HEK293 (cell line): ENCODE data around the gene ATP5ME.

ENCODE experiments used
- CTCF ChIA-PET: fragments of 350-600 bp; formaldehyde crosslinking; extraction: SDS; loops from one replicate; lab custom pipeline; 2021; ENCODE audit warnings: antibody characterized with exemption; lab: Yijun Ruan, JAX
- POLR2A ChIA-PET: fragments of 300-600 bp; formaldehyde crosslinking; extraction: SDS; loops from one replicate; lab custom pipeline; 2020; ENCODE audit warnings: antibody characterized with exemption, inconsistent platforms; lab: Yijun Ruan, JAX
- H3K27ac ChIP-seq: fragments of 200-500 bp; sonication (Bioruptor generic); 2 replicates; pipeline ENCODE4 v1.5.1; 2014; ENCODE audit warnings: low read depth, low read length, control low read depth, inconsistent platforms; ENCODE audit errors: extremely low read depth
- H3K36me3 ChIP-seq, 2 experiments: fragments of 200-500 bp in 1 of 2; sonication (Bioruptor generic) in 1 of 2; 1 replicate in 1 of 2; 2 replicates in 1 of 2; pipeline ENCODE4 v1.5.1; 2014 to 2017; ENCODE audit warnings: inconsistent platforms in 2 of 2, low read length in 2 of 2; ENCODE audit not compliant: control insufficient read depth in 2 of 2, insufficient read depth in 1 of 2
- H3K4me1 ChIP-seq: fragments of 200-500 bp; sonication (Bioruptor generic); 2 replicates; pipeline ENCODE4 v1.5.1; 2014; ENCODE audit warnings: mild to moderate bottlenecking, low read length, inconsistent platforms; ENCODE audit not compliant: control insufficient read depth, insufficient read depth
- H3K4me3 ChIP-seq: 2 replicates; pipeline ENCODE4 v1.5.1; 2011; ENCODE audit warnings: low read depth, mild to moderate bottlenecking, control low read depth, low read length, moderate library complexity
- H3K9me3 ChIP-seq: fragments of 200-500 bp; sonication (Bioruptor generic); 2 replicates; pipeline ENCODE4 v1.5.1; 2014; ENCODE audit warnings: low read depth, low read length, inconsistent platforms; ENCODE audit not compliant: control insufficient read depth, insufficient read depth
- YY1 ChIP-seq: fragments of 450-650 bp; formaldehyde crosslinking; IDR thresholded peaks from 2 replicates; pipeline ENCODE4 v1.5.1; 2018; ENCODE audit warnings: missing biosample characterization, missing genetic modification characterization
- ZBTB1 ChIP-seq: fragments of 450-650 bp; formaldehyde crosslinking; IDR thresholded peaks from 2 replicates; pipeline ENCODE4 v1.5.1; 2016; ENCODE audit warnings: missing biosample characterization, missing genetic modification characterization
- ZBTB48 ChIP-seq: fragments of 450-650 bp; formaldehyde crosslinking; IDR thresholded peaks from 2 replicates; pipeline ENCODE4 v1.5.1; 2016; ENCODE audit warnings: missing biosample characterization, missing genetic modification characterization
- ZBTB6 ChIP-seq: fragments of 450-650 bp; formaldehyde crosslinking; IDR thresholded peaks from 2 replicates; pipeline ENCODE4 v1.5.1; 2017; ENCODE audit warnings: missing biosample characterization, missing genetic modification characterization
- ZFP37 ChIP-seq: fragments of 450-650 bp; formaldehyde crosslinking; IDR thresholded peaks from 2 replicates; pipeline ENCODE4 v1.5.1; 2016; ENCODE audit warnings: missing biosample characterization, missing genetic modification characterization
- ZNF133 ChIP-seq: fragments of 450-650 bp; formaldehyde crosslinking; IDR thresholded peaks from 2 replicates; pipeline ENCODE4 v1.5.1; 2016; ENCODE audit warnings: missing biosample characterization, missing genetic modification characterization
- ZNF155 ChIP-seq: fragments of 450-650 bp; formaldehyde crosslinking; IDR thresholded peaks from 2 replicates; pipeline ENCODE4 v1.5.1; 2016; ENCODE audit warnings: missing biosample characterization, missing genetic modification characterization
- ZNF280D ChIP-seq: fragments of 450-650 bp; formaldehyde crosslinking; IDR thresholded peaks from 2 replicates; pipeline ENCODE4 v1.5.1; 2016; ENCODE audit warnings: missing biosample characterization, missing genetic modification characterization
- ZNF324 ChIP-seq: fragments of 450-650 bp; formaldehyde crosslinking; IDR thresholded peaks from 2 replicates; pipeline ENCODE4 v1.5.1; 2016; ENCODE audit warnings: missing biosample characterization, missing genetic modification characterization
- ZNF391 ChIP-seq: fragments of 450-650 bp; formaldehyde crosslinking; IDR thresholded peaks from 2 replicates; pipeline ENCODE4 v1.5.1; 2016; ENCODE audit warnings: low read depth, missing biosample characterization, missing genetic modification characterization, borderline replicate concordance
- ZNF48 ChIP-seq: fragments of 450-650 bp; formaldehyde crosslinking; IDR thresholded peaks from 2 replicates; pipeline ENCODE4 v1.5.1; 2016; ENCODE audit warnings: missing biosample characterization, missing genetic modification characterization
- ZNF529 ChIP-seq: fragments of 450-650 bp; formaldehyde crosslinking; IDR thresholded peaks from 2 replicates; pipeline ENCODE4 v1.5.1; 2017; ENCODE audit warnings: missing genetic modification characterization, missing biosample characterization; ENCODE audit not compliant: insufficient replicate concordance
- ZNF560 ChIP-seq: fragments of 450-650 bp; formaldehyde crosslinking; IDR thresholded peaks from 2 replicates; pipeline ENCODE4 v1.5.1; 2017; ENCODE audit warnings: missing biosample characterization, missing genetic modification characterization, borderline replicate concordance
- ZNF600 ChIP-seq: fragments of 450-650 bp; formaldehyde crosslinking; IDR thresholded peaks from 2 replicates; pipeline ENCODE4 v1.5.1; 2016; ENCODE audit warnings: missing biosample characterization, missing genetic modification characterization
- ZNF629 ChIP-seq: fragments of 450-650 bp; formaldehyde crosslinking; IDR thresholded peaks from 2 replicates; pipeline ENCODE4 v1.5.1; 2017; ENCODE audit warnings: missing biosample characterization, missing genetic modification characterization
- ZNF654 ChIP-seq: fragments of 450-650 bp; formaldehyde crosslinking; IDR thresholded peaks from 2 replicates; pipeline ENCODE4 v1.5.1; 2016; ENCODE audit warnings: low read depth, missing biosample characterization, missing genetic modification characterization
- ZNF660 ChIP-seq: fragments of 450-650 bp; IDR thresholded peaks from 2 replicates; pipeline ENCODE4 v1.5.1; 2018; ENCODE audit warnings: missing biosample characterization, mild to moderate bottlenecking, missing genetic modification characterization
- ZNF747 ChIP-seq: fragments of 450-650 bp; formaldehyde crosslinking; IDR thresholded peaks from 2 replicates; pipeline ENCODE4 v1.5.1; 2016; ENCODE audit warnings: missing biosample characterization, missing genetic modification characterization
- ZNF791 ChIP-seq: fragments of 450-650 bp; formaldehyde crosslinking; IDR thresholded peaks from 2 replicates; pipeline ENCODE4 v1.5.1; 2016; ENCODE audit warnings: missing biosample characterization, missing genetic modification characterization
- ZNF837 ChIP-seq: fragments of 450-650 bp; formaldehyde crosslinking; IDR thresholded peaks from 2 replicates; pipeline ENCODE4 v1.5.1; 2016; ENCODE audit warnings: missing biosample characterization, missing genetic modification characterization
- ZNF843 ChIP-seq: fragments of 450-650 bp; formaldehyde crosslinking; IDR thresholded peaks from 2 replicates; pipeline ENCODE4 v1.5.1; 2016; ENCODE audit warnings: missing biosample characterization, missing genetic modification characterization
- TF ChIP-seq, protein P1 (sequence below): fragments of 450-650 bp; formaldehyde crosslinking; IDR thresholded peaks from 2 replicates; pipeline ENCODE4 v1.5.1; 2016; ENCODE audit warnings: missing biosample characterization, missing genetic modification characterization, borderline replicate concordance

Gene ATP5ME

DNA sequence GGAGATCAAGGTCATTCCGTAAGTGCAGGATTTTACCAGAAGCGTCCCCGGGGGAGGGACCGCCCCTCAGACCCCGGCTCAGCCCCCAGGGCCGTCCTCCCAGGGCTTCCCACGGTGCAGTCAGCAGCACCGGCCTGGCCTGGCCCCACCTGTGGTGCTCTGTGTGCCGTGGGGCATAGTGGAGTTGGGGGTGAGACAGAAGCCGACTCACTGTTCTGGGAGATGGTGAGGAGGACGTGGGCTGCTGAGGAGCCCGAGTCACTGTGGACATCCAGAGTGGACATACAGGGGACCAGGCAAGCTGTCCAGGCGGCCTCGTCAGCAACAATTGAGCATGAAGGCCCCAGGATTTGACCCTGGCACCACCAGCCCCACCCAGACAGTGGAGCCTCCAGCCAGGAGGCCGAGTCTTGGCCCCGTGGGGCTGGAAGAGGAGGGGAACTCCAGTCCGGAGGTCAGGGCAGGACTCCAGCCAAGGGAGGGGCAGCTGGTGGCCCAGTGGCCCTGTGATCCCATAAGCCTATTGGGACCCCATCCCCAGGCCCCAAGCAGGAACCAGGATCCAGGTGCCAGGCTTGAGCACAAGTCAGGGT lies 19.1 kb downstream of the ATP5ME start (continued):
- TF ChIP-seq ZNF529 (no peak), ZNF747 (no peak), ZNF133 (no peak)

- Histone ChIP-seq H3K27ac (no peak overlapping the region), H3K9me3 (no peaks in the 10 kb centered on the region), H3K36me3 (no peaks in the 10 kb centered on the region), H3K4me3 (no peak overlapping the region), H3K4me1 (no peaks in the 10 kb centered on the region)
- ChIA-PET CTCF (no interaction called here), POLR2A (no interaction called here)
- no peak for TF ChIP-seq YY1 (tag by site-specific recombination)
- no peak for TF ChIP-seq ZBTB1
- no peak for TF ChIP-seq ZNF529
- no peak for TF ChIP-seq ZNF48 (tag by site-specific recombination)
- no peak for TF ChIP-seq ZBTB48 (tag by site-specific recombination)
- no peak for TF ChIP-seq ZNF843
- no peak for TF ChIP-seq ZFP37 (tag by site-specific recombination)
- TF ChIP-seq ZBTB6 (tag by site-specific recombination): no peak
- TF ChIP-seq, protein P1, sequence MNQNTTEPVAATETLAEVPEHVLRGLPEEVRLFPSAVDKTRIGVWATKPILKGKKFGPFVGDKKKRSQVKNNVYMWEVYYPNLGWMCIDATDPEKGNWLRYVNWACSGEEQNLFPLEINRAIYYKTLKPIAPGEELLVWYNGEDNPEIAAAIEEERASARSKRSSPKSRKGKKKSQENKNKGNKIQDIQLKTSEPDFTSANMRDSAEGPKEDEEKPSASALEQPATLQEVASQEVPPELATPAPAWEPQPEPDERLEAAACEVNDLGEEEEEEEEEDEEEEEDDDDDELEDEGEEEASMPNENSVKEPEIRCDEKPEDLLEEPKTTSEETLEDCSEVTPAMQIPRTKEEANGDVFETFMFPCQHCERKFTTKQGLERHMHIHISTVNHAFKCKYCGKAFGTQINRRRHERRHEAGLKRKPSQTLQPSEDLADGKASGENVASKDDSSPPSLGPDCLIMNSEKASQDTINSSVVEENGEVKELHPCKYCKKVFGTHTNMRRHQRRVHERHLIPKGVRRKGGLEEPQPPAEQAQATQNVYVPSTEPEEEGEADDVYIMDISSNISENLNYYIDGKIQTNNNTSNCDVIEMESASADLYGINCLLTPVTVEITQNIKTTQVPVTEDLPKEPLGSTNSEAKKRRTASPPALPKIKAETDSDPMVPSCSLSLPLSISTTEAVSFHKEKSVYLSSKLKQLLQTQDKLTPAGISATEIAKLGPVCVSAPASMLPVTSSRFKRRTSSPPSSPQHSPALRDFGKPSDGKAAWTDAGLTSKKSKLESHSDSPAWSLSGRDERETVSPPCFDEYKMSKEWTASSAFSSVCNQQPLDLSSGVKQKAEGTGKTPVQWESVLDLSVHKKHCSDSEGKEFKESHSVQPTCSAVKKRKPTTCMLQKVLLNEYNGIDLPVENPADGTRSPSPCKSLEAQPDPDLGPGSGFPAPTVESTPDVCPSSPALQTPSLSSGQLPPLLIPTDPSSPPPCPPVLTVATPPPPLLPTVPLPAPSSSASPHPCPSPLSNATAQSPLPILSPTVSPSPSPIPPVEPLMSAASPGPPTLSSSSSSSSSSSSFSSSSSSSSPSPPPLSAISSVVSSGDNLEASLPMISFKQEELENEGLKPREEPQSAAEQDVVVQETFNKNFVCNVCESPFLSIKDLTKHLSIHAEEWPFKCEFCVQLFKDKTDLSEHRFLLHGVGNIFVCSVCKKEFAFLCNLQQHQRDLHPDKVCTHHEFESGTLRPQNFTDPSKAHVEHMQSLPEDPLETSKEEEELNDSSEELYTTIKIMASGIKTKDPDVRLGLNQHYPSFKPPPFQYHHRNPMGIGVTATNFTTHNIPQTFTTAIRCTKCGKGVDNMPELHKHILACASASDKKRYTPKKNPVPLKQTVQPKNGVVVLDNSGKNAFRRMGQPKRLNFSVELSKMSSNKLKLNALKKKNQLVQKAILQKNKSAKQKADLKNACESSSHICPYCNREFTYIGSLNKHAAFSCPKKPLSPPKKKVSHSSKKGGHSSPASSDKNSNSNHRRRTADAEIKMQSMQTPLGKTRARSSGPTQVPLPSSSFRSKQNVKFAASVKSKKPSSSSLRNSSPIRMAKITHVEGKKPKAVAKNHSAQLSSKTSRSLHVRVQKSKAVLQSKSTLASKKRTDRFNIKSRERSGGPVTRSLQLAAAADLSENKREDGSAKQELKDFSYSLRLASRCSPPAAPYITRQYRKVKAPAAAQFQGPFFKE: no peak
- no peak for TF ChIP-seq ZNF654 (tag by site-specific recombination)
- TF ChIP-seq ZNF391 (tag by site-specific recombination): no peak
- TF ChIP-seq ZNF600 (tag by site-specific recombination): no peak
- TF ChIP-seq ZNF629 (tag by site-specific recombination): no peak
- TF ChIP-seq ZNF560 (tag by site-specific recombination): no peak
- no peak for TF ChIP-seq ZNF791
- no peak for TF ChIP-seq ZNF837 (tag by site-specific recombination)
- no peak for TF ChIP-seq ZNF660
- no peak for TF ChIP-seq ZNF280D (tag by site-specific recombination)
- no peak for TF ChIP-seq ZNF324 (tag by site-specific recombination)
- no peak for TF ChIP-seq ZNF155 (tag by site-specific recombination)
These were observed 19.6 kb downstream of the ATP5ME start for GRCh38 chr4:654503-654845.
